HG03097 (cell line): Measurements from ENCODE around the gene TRAF7.

Experiments
- ATAC-seq: cut with Tn5 transposase; IDR thresholded peaks from one replicate; pipeline ENCODE4 v1.9.1; 2021; ENCODE audit not compliant: unreplicated experiment, low FRiP score

TRAF7 gene

DNA sequence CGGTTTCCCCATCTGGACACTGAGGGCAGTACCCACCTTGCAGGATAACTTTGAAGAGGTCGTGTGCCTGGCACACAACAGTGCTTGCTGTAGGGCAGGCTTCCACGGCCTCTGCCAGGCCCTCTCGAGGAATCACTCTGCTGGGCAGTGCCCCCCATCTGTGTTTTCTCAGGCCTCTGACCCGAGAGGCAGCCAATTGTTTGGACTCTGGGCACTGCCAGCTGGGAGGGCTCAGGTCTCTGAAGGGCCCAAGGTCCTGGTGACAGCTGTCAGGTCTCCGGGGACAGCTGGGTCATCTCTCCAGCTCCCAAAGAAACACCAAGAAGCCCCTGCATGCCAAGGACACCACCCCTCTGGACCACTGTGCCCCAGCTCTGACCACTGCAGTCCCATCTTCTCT lies 8.2 kb upstream of the TRAF7 start:
- ATAC-seq, result no peak

DNA sequence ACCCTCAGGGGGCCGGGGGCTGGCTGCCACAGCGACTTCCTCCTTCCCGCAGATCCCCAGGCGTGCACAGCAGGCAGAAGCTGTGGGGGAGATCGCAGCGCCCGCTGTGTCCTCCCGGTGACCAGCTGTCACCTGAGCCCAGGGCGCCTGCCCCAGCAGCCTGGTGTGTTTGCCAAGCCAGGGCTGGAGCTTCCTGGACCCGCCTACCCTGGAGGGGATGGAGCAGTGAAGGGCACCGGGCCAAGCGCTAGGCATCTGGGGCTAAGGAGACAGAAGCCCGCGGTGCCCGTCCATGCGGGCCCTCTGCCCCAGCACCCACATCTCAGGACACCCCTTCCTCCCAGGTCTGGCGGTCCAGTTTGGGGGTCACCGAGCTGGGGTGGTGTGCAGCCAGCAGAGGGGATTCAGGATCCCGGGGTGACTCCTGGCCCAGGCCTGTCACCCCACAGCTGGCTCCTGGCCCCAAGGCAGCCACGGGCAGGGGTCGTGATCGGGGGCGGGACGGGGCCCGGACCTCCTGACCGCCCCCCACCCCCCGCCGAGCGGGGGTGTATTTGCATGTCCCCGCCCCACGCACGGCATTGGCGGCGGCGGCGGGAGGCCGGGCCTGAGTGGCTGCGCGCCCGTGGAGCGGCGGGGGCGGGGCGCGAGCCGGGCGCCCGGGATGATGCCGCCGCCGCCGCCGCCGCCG lies 7.5 kb upstream of the TRAF7 start, which contains the start of gene RAB26:
TSS of gene RAB26 (plus strand) at position 645 of the 691 bp plus-strand sequence. CDS start 159 bp downstream, outside the sequence.
- ATAC-seq, result no peak

DNA sequence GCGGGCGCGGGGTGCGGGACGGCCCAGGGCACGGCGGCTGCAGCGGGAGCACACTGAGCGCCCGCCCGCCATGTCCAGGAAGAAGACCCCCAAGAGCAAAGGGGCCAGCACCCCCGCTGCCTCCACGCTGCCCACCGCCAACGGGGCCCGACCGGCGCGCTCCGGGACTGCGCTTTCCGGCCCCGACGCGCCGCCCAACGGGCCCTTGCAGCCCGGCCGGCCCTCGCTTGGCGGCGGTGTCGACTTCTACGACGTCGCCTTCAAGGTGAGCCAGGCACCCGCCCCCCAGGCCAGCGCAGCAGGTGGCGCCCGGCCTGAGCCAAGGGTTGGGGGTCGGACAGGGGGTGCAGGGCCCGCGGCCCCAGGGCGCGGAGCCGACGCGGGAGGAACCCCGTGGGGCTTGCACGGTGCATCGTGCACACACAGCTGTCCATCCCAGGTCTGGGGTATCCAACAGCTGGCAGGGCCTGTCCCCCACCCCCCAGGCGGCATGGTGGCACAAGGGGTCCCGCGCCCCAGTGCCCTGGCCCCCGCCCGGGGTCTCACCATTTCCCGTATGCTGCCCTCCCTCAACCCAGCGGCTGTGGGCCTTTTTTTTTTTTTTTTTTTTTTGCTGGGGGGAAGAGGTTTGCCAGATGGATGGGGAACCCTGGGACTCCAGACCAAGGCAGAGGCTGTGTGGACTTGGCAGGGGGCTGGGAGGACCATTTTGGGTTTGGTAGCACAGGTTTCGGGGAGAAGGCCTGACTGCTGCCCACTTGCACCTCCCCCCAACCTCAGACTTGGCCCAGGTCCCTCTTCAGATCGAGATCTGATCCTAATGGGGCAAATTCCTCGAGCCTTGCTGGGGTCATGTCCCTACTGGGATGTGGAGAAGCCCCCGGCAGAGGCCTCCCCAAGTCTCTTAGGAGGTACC lies 6.6 kb upstream of the TRAF7 start:
- no peak for ATAC-seq

DNA sequence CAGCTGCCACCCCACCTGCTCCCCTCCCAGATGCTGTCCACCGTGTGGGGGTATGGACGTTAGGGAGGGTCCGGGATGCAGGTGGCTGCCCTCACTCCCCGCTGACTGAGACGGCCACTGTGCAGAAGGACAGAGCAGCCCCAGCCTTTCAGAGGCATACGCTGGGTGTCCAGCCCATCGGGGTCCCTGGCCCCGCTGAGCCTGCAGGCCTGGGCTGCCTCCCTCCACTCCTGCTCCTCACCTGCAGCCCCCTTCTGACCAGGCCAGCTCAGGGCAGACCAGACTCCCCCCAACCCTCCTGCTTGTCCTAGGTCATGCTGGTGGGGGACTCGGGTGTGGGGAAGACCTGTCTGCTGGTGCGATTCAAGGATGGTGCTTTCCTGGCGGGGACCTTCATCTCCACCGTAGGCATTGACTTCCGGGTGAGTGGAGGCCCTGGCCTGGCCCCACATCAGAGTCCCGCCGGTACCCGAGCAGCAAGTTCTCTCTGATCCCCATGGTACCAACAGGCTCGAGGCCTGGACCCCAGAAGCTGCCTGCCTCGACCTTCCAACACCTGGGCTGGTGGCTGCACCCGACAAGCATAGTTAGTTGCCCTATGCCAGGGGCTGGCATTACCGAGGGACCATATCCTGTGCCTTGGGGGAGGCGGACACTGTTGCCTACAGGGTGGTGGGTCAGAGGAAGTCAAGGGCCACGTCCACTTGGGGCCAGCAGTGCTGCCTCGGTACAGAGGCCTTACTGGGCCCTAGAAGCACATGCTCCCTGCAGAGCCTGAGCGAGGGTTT lies 5.8 kb upstream of the TRAF7 start:
- ATAC-seq, result no peak

DNA sequence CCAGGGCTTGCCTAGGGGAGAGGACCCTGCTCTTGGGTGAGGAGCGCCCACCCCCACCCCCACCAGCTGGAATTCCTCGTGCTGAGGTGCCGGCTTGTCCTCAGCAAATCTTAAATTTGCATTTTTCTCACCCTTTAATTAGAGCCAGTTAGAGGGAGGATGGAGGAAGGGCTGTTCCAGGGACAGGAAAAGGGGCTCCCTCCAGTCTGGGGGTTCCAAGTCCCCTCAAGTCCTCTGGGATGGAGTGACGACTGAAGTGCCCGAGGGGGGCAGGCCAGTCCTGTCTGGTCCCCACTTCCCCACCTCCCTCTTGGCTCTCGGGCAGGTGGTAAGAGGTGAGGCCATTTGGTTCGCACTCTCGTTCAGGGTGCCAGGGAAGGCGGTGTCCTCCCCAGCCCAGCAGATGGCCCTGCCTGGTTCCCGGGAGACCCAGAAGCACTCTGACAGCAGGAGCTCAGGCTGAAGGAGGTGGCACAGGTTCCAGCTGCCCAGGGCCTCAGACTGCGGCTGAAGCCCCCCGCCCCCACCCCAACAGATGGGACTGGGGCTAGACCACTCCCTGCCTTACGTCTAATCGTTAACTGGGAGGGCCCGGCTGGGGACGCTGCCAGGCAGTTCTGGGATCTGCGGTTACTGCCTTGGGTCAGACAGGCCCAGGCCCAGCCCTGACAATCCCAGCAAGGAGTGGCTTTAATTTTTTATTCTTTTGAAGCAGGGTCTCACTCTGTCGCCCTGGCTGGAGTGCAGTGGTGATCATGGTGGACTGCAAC lies 5.0 kb upstream of the TRAF7 start:
- ATAC-seq, result no peak

DNA sequence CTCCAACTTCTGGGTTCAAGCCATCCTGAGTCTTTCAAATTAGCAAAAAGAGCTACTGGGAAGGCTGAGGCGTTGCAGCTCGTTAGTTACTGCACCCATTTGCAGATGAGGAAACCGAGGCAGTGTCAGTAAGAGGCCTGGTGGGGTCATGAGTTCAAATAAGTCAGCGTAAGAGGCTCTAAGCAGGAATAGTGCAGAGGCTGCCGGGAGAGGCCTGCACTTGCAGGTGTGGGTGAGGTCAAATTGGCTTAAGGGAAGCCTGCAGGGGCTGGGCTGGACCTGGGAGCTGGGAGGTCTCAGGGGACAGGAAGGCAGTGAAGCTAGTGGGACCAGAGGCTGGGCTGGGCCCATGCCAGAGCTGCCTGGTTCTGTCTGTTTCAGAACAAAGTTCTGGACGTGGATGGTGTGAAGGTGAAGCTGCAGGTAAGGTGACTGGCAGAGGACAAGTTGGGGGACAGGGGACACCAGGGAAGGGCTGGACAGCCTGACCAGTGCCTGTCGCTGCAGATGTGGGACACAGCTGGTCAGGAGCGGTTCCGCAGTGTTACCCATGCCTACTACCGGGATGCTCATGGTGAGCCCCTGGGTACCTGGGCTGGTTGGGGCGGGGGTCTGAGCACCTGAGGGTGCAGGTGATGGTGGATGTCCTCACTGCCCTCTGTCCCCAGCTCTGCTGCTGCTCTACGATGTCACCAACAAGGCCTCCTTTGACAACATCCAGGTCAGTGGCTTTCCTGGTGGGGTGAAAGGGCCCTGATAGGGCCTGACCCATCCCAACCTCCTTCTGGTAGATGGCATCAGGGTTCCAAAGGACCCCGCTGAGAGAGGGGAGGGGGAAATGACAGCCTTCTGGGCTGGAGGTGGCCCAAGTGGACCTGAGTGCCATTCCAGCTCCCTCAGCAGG lies 4.1 kb upstream of the TRAF7 start:
- no peak for ATAC-seq

DNA sequence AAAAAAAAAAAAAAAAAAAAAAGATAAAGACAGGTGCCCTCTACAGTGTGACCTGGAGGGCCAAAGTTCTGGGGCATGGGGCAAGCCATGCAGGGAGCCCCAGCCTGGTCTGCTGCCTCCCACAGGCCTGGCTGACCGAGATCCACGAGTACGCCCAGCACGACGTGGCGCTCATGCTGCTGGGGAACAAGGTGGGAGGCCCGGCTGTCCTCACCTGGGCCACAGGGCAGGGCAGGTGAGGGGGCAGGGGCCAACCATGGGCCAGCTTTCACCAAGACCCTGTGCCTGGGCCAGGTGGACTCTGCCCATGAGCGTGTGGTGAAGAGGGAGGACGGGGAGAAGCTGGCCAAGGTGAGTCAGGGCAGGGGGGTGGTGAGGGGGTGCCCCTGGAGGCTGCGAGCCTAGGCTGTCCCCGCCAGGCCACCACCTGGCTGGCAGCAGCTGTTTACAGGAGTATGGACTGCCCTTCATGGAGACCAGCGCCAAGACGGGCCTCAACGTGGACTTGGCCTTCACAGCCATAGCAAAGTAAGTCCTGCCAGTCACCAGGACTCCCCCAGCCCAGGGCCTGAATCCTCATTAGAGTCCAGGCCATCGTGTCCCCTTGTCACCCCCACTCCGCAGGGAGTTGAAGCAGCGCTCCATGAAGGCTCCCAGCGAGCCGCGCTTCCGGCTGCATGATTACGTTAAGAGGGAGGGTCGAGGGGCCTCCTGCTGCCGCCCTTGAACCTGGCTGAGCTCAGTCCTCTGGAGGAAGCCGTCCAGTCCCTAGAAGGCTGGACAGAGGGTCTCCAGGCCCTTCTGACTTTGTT lies 2.7 kb upstream of the TRAF7 start:
- ATAC-seq, result no peak

DNA sequence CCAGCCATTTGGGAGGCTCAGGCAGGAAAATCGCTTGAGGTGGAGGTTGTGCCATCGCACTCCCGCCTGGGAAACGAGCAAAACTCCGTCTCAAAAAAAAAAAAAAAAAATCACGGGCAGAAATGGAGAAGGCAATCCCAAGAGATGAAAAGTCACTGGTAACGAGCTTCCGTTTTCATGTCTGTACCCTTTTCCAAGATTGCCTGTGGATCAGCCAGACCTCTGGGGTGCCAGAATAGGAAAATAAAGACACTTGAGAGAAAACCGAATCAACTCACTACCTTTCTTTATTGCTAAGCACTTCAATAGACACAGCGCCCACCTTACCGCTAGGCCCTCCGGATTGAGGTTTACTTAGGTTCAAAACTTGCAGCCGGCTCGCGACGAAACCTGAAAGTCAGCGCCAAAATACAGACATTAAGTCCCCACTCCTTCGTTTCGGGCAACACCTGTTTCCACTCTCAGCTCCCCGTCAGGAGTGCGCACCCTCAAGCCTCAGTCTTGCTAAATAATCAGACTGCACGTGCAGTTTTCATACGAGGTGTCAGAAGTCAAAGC lies 970 bp upstream of the TRAF7 start:
- ATAC-seq, result no peak

DNA sequence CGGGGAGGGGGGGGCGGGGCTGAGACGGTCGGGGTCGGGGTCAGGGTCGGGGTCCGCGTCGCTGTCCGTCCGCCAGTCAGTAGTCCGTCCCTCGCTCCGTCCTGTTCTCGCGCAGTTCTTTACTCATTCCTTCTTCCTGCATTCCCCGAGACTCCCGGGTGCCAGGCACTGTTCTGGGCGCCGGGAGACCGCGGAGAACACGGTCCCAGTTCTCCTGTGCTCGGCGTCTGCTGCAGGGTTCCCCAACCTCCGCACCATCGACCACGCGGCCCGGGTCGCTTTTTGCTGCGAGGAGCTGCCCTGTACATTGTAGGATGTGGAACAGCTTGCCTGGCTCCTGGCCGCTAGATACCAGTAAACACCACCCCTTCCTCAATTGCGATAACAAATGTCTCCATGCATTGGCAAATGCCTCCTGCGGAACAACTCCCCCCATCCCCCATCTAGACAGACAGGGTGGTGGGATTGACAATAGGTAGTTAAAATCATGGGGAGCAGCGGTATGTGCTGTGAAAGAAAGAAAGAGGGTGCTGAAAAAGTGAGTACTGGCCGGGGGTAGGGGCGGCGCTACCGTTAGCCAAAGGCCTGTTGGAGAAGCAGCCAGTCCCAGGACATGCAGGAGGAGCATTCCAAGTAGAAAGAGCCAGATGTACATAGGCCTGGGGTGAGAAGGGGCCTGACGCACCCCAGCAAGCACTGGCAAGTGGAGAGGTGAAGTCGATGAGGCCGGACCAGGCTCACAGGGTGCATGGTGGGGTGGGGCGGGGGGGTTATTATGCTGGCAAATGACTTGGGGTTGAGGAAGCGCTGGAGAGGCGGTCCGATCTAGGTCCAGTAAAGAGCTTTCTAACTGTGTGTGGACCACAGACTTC lies 631 bp downstream of the TRAF7 start:
- no peak for ATAC-seq

DNA sequence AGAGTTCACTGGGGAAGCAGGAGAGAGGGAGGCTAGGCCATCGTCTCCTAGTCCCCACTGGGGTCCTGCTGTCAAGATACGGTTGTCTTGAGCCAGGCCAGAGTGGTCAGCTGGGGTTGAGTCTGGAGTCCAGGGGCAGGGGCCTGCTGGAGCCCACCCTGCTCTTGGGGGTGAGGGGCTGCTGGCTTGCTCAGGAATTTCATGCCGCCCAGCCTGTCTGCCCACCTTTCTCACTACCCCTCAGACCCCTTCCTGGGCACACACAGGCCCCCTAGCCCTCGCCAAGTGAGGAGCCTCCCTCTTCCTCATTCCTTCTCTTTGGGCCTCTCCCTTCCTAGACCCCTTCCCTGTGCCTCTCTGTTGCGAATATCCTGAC lies 1.3 kb downstream of the TRAF7 start:
- ATAC-seq, result no peak

DNA sequence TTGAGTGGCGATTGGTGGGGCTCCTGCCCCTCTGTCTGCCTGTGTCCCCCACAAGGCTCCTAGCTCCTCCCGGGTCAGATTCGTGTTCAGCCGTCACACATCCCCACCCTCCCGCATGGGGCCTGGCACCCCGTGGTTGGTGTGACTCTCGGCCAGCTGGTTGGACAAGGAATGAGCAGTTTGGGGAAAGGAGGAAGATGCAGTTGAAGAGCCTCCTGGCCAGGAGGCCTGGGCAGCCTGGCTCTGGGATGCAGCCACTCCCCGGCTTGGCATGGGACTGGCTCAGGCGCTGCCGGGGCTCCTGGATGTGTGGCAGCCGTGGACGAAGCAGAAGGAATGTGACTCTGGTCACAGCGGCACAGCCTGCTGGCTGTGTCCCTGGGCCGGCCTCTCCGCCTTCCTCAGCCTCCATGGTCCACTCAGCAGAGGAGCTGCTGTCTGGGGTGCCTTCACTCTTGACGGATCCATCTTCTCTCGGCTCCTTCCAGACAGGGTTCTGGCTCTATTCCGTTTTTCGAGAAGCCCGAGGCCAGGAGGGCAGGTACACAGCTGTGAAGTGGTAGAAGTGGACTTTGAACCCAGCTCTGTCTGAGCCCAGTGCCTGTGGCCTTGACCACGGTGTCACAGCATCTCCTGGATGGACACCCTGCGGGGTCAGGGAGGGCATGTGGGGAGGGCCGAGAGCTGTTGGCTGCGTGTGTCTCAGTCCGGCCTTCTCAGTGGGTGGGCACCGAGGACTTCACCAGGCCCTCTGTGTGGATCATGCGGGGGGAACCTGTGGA lies 2.1 kb downstream of the TRAF7 start:
- ATAC-seq, result no peak

DNA sequence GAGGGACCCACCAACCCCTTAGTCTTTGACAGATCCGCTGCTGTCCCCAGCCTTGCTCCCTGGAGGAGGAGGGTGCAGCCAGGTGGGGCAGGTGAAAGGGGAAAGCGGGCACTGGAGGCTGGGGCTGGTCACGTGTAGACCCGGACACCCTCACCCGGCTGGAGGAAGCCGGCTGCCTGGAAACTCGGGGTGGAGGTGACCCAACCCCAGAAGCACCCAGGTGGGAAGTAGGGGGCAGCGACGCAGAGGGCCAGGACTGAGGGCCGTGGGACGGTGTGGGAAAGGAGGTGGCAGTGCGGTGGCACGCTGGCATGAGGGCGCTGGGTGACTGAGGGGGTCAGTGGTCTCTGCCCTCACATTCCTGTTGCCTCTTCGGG lies 2.7 kb downstream of the TRAF7 start:
- ATAC-seq, result no peak

DNA sequence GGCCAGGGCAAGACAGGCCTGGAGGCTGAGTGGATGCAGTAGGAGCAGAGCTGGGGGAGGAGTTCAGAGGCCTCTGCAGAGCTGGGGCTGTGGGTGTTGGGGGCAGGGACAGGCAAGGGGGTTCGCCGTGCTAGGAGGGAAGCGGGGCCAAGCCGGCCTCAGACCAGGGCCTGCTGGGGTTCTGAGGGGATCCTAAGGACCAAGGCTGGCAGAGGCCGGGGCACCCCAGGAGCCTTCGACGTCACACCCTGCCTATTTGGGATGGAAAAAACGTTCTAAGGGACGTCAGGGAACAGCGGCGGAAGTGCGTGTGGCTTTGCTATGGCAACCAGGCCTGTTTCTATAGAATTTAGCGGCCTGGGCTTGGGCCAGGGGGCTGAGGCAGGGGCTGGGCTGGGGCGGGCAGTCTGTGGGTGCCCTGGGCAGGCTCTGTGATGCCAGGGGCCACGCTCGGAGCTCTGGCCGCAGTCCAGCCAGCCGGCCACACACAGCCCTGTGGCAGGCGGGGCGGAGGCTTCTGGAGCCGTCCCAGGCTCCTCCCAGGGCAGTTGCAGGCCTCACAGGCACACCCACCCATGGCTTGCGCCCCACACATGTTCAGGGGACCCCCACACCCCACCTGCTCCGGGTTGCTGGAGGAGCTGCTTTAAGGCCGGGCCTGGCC lies 3.7 kb downstream of the TRAF7 start:
- no peak for ATAC-seq

DNA sequence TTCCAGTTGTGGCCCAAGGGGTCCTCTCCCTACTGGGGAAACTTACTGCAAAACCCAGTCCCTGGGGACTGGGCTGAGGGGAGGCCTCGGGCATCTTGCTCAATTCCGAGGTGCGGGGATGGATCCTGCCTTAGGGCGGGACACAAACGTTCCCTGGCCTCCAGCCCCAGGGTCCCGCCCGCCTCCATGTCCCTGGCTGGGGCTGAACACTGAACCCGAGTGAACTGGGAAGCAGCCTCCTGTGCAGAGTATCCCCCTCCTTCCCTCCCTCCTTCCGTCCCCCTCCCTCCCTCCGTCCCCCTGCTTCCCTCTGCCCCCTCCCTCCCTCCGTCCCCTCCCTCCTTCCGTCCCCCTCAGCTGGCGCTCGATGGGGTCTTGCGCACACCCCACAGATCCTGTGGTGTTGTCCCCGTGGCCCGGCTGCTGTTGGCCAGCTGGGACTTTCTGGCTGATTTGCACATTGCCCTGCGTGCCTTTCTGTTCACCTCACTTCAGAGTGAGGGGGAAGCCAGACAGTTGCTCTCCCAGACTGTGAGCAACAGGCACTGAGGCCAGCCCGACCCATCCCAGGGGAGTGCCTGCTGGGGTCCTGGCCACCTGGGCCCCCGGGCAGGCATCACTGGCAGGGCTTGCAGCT lies 5.5 kb downstream of the TRAF7 start:
- no peak for ATAC-seq

DNA sequence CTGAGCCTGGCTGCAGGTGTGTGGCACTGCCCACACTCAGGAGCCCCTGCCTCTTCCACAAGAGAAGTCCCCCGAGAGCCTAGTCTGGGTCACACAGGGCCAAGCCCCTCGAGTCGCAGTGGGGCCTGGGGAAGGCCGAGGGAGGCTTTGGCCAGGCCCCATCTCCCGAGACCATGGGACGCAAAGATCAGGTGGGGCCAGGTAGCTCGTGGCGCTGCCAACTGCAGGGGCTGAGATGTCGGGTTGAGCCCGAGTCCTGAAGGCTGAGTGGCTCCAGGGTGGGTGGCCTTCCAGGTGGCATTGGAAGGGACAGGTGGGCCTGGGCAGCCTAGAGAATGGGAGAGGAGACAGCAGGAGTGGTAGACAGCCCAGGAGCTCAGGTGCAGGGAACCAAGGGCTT lies 6.3 kb downstream of the TRAF7 start:
- ATAC-seq, result no peak

DNA sequence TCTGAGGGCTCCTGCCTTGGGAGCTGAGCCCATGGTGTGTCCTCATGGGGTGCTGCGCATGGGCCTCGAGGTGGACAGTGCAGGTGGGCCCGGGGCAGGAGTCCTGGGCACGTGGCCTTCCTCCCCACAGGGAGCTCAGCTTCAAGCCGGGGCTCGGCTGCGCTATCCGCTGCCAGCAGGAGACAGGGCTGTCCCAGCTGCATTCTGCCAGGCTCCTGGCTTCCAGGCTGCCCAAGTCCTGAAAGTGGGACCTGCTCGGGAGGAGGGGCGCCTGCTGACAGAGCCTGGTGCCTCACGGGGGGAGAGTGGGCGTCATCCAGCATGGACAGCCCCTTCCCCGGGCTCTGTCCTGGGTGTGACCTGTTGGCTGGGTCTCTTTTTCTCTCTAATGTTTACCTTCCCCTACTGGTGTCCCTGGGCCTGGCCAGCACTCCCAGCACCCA lies 7.1 kb downstream of the TRAF7 start:
- ATAC-seq, result no peak
